IMR-90 (cell line): ENCODE data around the gene PRKCG. TPM values are rescaled to one million over a fixed set of nuclear protein-coding genes. Genes with fewer than 3 reads are reported as not detected.

Experiments
- ATAC-seq: fragments of 200-7000 bp; cut with Tn5 transposase; 2 replicates; pipeline ENCODE4 v1.9.1; 2020; ENCODE audit warnings: low read depth, mild to moderate bottlenecking, moderate library complexity
- BruUV-seq: library from RNA; stranded (reverse); fragments of 400-500 nt; replicated peaks from 2 replicates; lab custom pipeline; 2021; lab: Mats Ljungman, UMichigan
- CTCF ChIA-PET: fragments of 300-600 bp; formaldehyde crosslinking; extraction: SDS; loops from one replicate; lab custom pipeline; 2021; ENCODE audit warnings: antibody characterized with exemption; lab: Yijun Ruan, JAX
- POLR2A ChIA-PET: fragments of 300-600 bp; sonication (Branson Sonifier 250); formaldehyde crosslinking; loops from one replicate; lab custom pipeline; 2022; ENCODE audit warnings: antibody characterized with exemption; ENCODE audit not compliant: unreplicated experiment; lab: Charles Lee
- DNase-seq: peaks from one replicate; pipeline ENCODE4 v3.0.0; 2013
- H2AFZ ChIP-seq: replicated peaks from 2 replicates; pipeline ENCODE3; 2013; ENCODE audit warnings: low read length, mild to moderate bottlenecking; ENCODE audit not compliant: poor library complexity
- H2AK5ac ChIP-seq: 2 replicates; pipeline ENCODE4 v1.6.1; 2013; ENCODE audit warnings: low read depth, low read length, inconsistent platforms
- H2AK9ac ChIP-seq: replicated peaks from 2 replicates; pipeline ENCODE3; 2013; ENCODE audit warnings: mild to moderate bottlenecking, low read depth, low read length, moderate library complexity; ENCODE audit not compliant: poor library complexity
- H2BK120ac ChIP-seq: 2 replicates; pipeline ENCODE4 v1.6.1; 2013; ENCODE audit warnings: low read depth, low read length, inconsistent platforms
- H2BK15ac ChIP-seq: 3 replicates; pipeline ENCODE4 v1.6.1; 2013; ENCODE audit warnings: low read depth, low read length, inconsistent platforms
- H2BK20ac ChIP-seq: 2 replicates; pipeline ENCODE4 v1.6.1; 2013; ENCODE audit warnings: low read depth, mild to moderate bottlenecking, inconsistent platforms, low read length, moderate library complexity
- H2BK5ac ChIP-seq: 2 replicates; pipeline ENCODE4 v1.6.1; 2013; ENCODE audit warnings: mild to moderate bottlenecking, low read depth, low read length, inconsistent platforms; ENCODE audit not compliant: poor library complexity, severe bottlenecking
- H3K14ac ChIP-seq: replicated peaks from 2 replicates; pipeline ENCODE4 v1.6.1; 2013; ENCODE audit warnings: low read depth, low read length, inconsistent platforms
- H3K18ac ChIP-seq: 2 replicates; pipeline ENCODE4 v1.6.1; 2013; ENCODE audit warnings: low read depth, low read length, control low read depth
- H3K23ac ChIP-seq: 2 replicates; pipeline ENCODE4 v1.6.1; 2013; ENCODE audit warnings: low read depth, low read length, inconsistent platforms
- H3K27ac ChIP-seq: 2 replicates; pipeline ENCODE4 v1.5.1; 2013; ENCODE audit warnings: mild to moderate bottlenecking, control low read depth, low read length; ENCODE audit not compliant: insufficient read depth
- H3K27me3 ChIP-seq: 2 replicates; pipeline ENCODE4 v1.6.1; 2013; ENCODE audit warnings: low read length; ENCODE audit not compliant: control insufficient read depth, insufficient read depth
- H3K36me3 ChIP-seq: 2 replicates; pipeline ENCODE4 v1.6.1; 2013; ENCODE audit warnings: low read length, mixed read lengths; ENCODE audit not compliant: control insufficient read depth, insufficient read depth
- H3K4ac ChIP-seq: 2 replicates; pipeline ENCODE4 v1.6.1; 2013; ENCODE audit warnings: low read depth, low read length, inconsistent platforms
- H3K4me1 ChIP-seq: 2 replicates; pipeline ENCODE4 v1.6.1; 2013; ENCODE audit warnings: low read length, mixed read lengths; ENCODE audit not compliant: control insufficient read depth, insufficient read depth
- H3K4me2 ChIP-seq: 2 replicates; pipeline ENCODE4 v1.6.1; 2013; ENCODE audit warnings: low read depth, mild to moderate bottlenecking, control low read depth, low read length, moderate library complexity
- H3K4me3 ChIP-seq: 2 replicates; pipeline ENCODE4 v1.5.1; 2013; ENCODE audit warnings: low read depth, mild to moderate bottlenecking, control low read depth, low read length, moderate library complexity; ENCODE audit not compliant: insufficient read depth
- H3K56ac ChIP-seq: 2 replicates; pipeline ENCODE4 v1.6.1; 2013; ENCODE audit warnings: low read length, inconsistent platforms; ENCODE audit not compliant: insufficient read depth; ENCODE audit errors: extremely low read depth
- H3K79me1 ChIP-seq, 2 experiments: 2 replicates each; pipeline ENCODE4 v1.6.1; 2013; ENCODE audit warnings: low read length in 2 of 2, inconsistent platforms in 1 of 2, low read depth in 1 of 2
- H3K9ac ChIP-seq: 2 replicates; pipeline ENCODE4 v1.6.1; 2013; ENCODE audit warnings: low read depth, low read length, control low read depth
- H3K9me1 ChIP-seq: 2 replicates; pipeline ENCODE4 v1.6.1; 2013; ENCODE audit warnings: low read length, inconsistent platforms; ENCODE audit not compliant: insufficient read depth
- H3K9me3 ChIP-seq: 2 replicates; pipeline ENCODE4 v1.6.1; 2013; ENCODE audit warnings: low read length; ENCODE audit not compliant: control insufficient read depth, insufficient read depth
- H4K20me1 ChIP-seq: 2 replicates; pipeline ENCODE4 v1.6.1; 2013; ENCODE audit warnings: low read length, inconsistent platforms; ENCODE audit not compliant: insufficient read depth
- H4K5ac ChIP-seq: 2 replicates; pipeline ENCODE4 v1.6.1; 2013; ENCODE audit warnings: mild to moderate bottlenecking, low read depth, low read length, control low read depth
- H4K8ac ChIP-seq, 2 experiments: 2 replicates each; pipeline ENCODE4 v1.6.1; 2013; ENCODE audit warnings: low read depth in 2 of 2, low read length in 2 of 2, control low read depth in 1 of 2, inconsistent platforms in 1 of 2
- H4K91ac ChIP-seq: 2 replicates; pipeline ENCODE4 v1.6.1; 2013; ENCODE audit warnings: low read depth, low read length, inconsistent platforms; ENCODE audit not compliant: insufficient read depth
- BHLHE40 ChIP-seq: fragments of 150-350 bp; IDR thresholded peaks from 2 replicates; pipeline ENCODE4 v1.6.1; 2016; ENCODE audit warnings: mild to moderate bottlenecking, low read depth, low read length
- CEBPB ChIP-seq: IDR thresholded peaks from 2 replicates; pipeline ENCODE4 v1.6.1; 2012; ENCODE audit warnings: low read depth, low read length, improper control_type of control experiment
- CHD1 ChIP-seq: IDR thresholded peaks from 2 replicates; pipeline ENCODE4 v1.6.1; 2012; ENCODE audit warnings: low read depth, low read length, improper control_type of control experiment
- CTCF ChIP-seq: conservative IDR thresholded peaks from 2 replicates; pipeline ENCODE4 v1.5.1; 2012; ENCODE audit warnings: mild to moderate bottlenecking, low read depth, low read length, improper control_type of control experiment
- ELK1 ChIP-seq: fragments of 150-350 bp; IDR thresholded peaks from 2 replicates; pipeline ENCODE4 v1.6.1; 2016; ENCODE audit warnings: low read depth, mild to moderate bottlenecking, low read length, moderate library complexity, borderline replicate concordance
- FOS ChIP-seq: fragments of 150-350 bp; IDR thresholded peaks from 2 replicates; pipeline ENCODE4 v1.6.1; 2016; ENCODE audit warnings: low read depth, low read length
- MAFK ChIP-seq: IDR thresholded peaks from 2 replicates; pipeline ENCODE4 v1.6.1; 2012; ENCODE audit warnings: low read depth, low read length, improper control_type of control experiment
- MAZ ChIP-seq: IDR thresholded peaks from 2 replicates; pipeline ENCODE4 v1.6.1; 2012; ENCODE audit warnings: low read depth, mild to moderate bottlenecking, low read length, improper control_type of control experiment, moderate library complexity, borderline replicate concordance
- MXI1 ChIP-seq: IDR thresholded peaks from 2 replicates; pipeline ENCODE4 v1.6.1; 2012; ENCODE audit warnings: low read depth, mild to moderate bottlenecking, low read length, moderate library complexity, borderline replicate concordance
- NFE2L2 ChIP-seq: fragments of 150-350 bp; IDR thresholded peaks from 2 replicates; pipeline ENCODE4 v1.6.1; 2016; ENCODE audit warnings: low read depth, mild to moderate bottlenecking, low read length
- POLR2A ChIP-seq: IDR thresholded peaks from 2 replicates; pipeline ENCODE4 v1.6.1; 2012; ENCODE audit warnings: mild to moderate bottlenecking, low read depth, low read length
- RAD21 ChIP-seq: IDR thresholded peaks from 2 replicates; pipeline ENCODE4 v1.6.1; 2012; ENCODE audit warnings: low read length, improper control_type of control experiment
- RCOR1 ChIP-seq: IDR thresholded peaks from 2 replicates; pipeline ENCODE4 v1.6.1; 2012; ENCODE audit warnings: mild to moderate bottlenecking, low read length, improper control_type of control experiment; ENCODE audit not compliant: insufficient replicate concordance
- SMC3 ChIP-seq: fragments of 150-350 bp; IDR thresholded peaks from 2 replicates; pipeline ENCODE4 v1.6.1; 2016; ENCODE audit warnings: low read depth, mild to moderate bottlenecking, antibody characterized with exemption, low read length, moderate library complexity
- USF2 ChIP-seq: fragments of 150-350 bp; IDR thresholded peaks from 2 replicates; pipeline ENCODE4 v1.6.1; 2017; ENCODE audit warnings: mild to moderate bottlenecking, antibody characterized with exemption, low read length, low read depth
- WGBS, 2 experiments: methylation state at CpG; one replicate each; pipeline versions ENCODE4 v1.1.5 to v1.1.7; 2013; ENCODE audit warnings: missing lambda C conversion rate in 2 of 2; ENCODE audit not compliant: insufficient read length in 1 of 2; ENCODE audit errors: extremely low coverage in 2 of 2; 5-methylcytosine and 5-hydroxymethylcytosine counted together
- dilution Hi-C: fragments of 300-500 bp; cut with HindIII; formaldehyde crosslinking; loops from one replicate; pipeline ENCODE4 v1.14.3; 2018; ENCODE audit warnings: low sequenced_read_pairs; ENCODE audit not compliant: unreplicated experiment
- in situ Hi-C: fragments of 300-500 bp; cut with MboI; formaldehyde crosslinking; loops from 3 replicates; pipeline ENCODE4 v1.14.3; 2019; ENCODE audit warnings: low sequenced_read_pairs, inconsistent platforms, mixed read lengths
- intact Hi-C: fragments of 100-400 bp; cut with micrococcal nuclease; formaldehyde crosslinking; loops from 2 replicates; pipeline ENCODE4 v1.10.0; 2022
- polyA plus RNA-seq, 3 experiments: library from polyadenylated mRNA; depleted of rRNA; stranded (reverse); fragments of >200 nt; gene quantifications; 2 replicates each; pipeline ENCODE4 v1.2.3, GENCODE V29; 2012; ENCODE audit warnings: low replicate concordance in 1 of 3
- total RNA-seq: library from RNA; depleted of rRNA; stranded (reverse); fragments of >200 nt; gene quantifications from 2 replicates; pipeline ENCODE4 v1.2.3, GENCODE V29; 2012

Gene PRKCG
- total and polyA plus RNA-seq, 2 of the 4 experiments (the other 2 are of a cell fraction) = not detected

GRCh38 chr19:53870485-53870844, 11.5 kb upstream of the PRKCG start:
- Histone ChIP-seq H3K4me2 (peak overlapping the region; percentile 53), H3K4me1 (peaks cover 7% of the 10 kb centered on the region), H3K23ac (peak overlapping the region; percentile 28; the same call in 1 of the 2 replicates), H3K56ac (no peak overlapping the region), H4K5ac (no peak overlapping the region), H3K9me1 (peaks cover 11% of the 10 kb centered on the region; the same call in 1 of the 2 replicates), H3K4ac (peak overlapping the region; percentile 60), H2BK5ac (no peak overlapping the region), H3K18ac (no peak overlapping the region), H2BK20ac (no peak overlapping the region), H2AK5ac (peak overlapping the region; percentile 5; the same call in 1 of the 2 replicates), H3K27ac (peak overlapping the region; percentile 54), H3K36me3 (peaks cover 34% of the 10 kb centered on the region), H3K9ac (peak overlapping the region; percentile 45; the same call in 1 of the 2 replicates), H3K27me3 (no peaks in the 10 kb centered on the region), H4K20me1 (peaks cover 49% of the 10 kb centered on the region), H4K91ac (no peak overlapping the region; the same call in 1 of the 2 replicates), H4K8ac (peak overlapping the region in 1 of 2 experiments; percentile 48; a peak in 1 of 4 replicates), H3K14ac (0 out of 2 replicates have a peak overlapping the region, but pooled peaks have one; percentile 31), H3K9me3 (no peaks in the 10 kb centered on the region), H2BK15ac (no peak overlapping the region), H3K79me1 (peaks cover 7 to 60% of the 10 kb centered on the region in 2 experiments), H2AK9ac (peak overlapping the region; percentile 60), H3K4me3 (peak overlapping the region; percentile 13), H2BK120ac (no peak overlapping the region), H2AFZ (no peak overlapping the region)
- ChIA-PET POLR2A (no interaction called here), CTCF (no interaction called here)
- TF ChIP-seq NFE2L2 (no peak), SMC3 (no peak), CTCF (no peak), MXI1 (no peak), USF2 (no peak), FOS (no peak), RCOR1 (no peak), POLR2A (no peak), CHD1 (no peak), RAD21 (no peak), MAZ (no peak), BHLHE40 (no peak), ELK1 (no peak), CEBPB (no peak), MAFK (no peak)
- WGBS, 2 experiments = 50% methylated on average over 3 of the region's 5 CpGs; no CpG with 5 or more reads in 1 of the 2 experiments
- DNase-seq = no peak
- in situ Hi-C loops (loop anchor here (10.0 kb wide), 1 partner anchor 584 kb away; no protein-coding TSS in a partner anchor), dilution Hi-C loops (no loop called here), intact Hi-C loops (no loop called here)
- no TSS peak for BruUV-seq
- ATAC-seq = no peak
